MM.1S (cell line): ENCODE measurements around the gene TMEM205.
"Not testable (repeated sequence)": the region's sequence is repeated elsewhere in the genome, so short reads cannot be mapped to it uniquely, and the experiment has no call there.

Experiments used
- DNase-seq: peaks from one replicate; pipeline ENCODE4 v3.0.0-alpha.2; 2015
- H2AFZ ChIP-seq: fragments of 300-600 bp; sonication (generic); 2 replicates; pipeline ENCODE4 v1.6.0; 2016; ENCODE audit warnings: antibody characterized with exemption, low read length
- H3F3A ChIP-seq: fragments of 300-600 bp; sonication (generic); 2 replicates; pipeline ENCODE4 v1.6.1; 2016; ENCODE audit warnings: mild to moderate bottlenecking, antibody characterized with exemption, low read length, moderate library complexity, mixed read lengths; ENCODE audit not compliant: insufficient read depth
- H3K27ac ChIP-seq: fragments of 300-600 bp; sonication (generic); 2 replicates; pipeline ENCODE4 v1.5.1; 2016; ENCODE audit warnings: mild to moderate bottlenecking, low read length
- H3K27me3 ChIP-seq: fragments of 300-600 bp; sonication (generic); replicated peaks from 2 replicates; pipeline ENCODE4 v1.6.0; 2016; ENCODE audit warnings: low read length; ENCODE audit not compliant: insufficient read depth
- H3K36me3 ChIP-seq: fragments of 300-600 bp; sonication (generic); replicated peaks from 2 replicates; pipeline ENCODE4 v1.6.1; 2016; ENCODE audit warnings: mild to moderate bottlenecking, low read length, mixed read lengths; ENCODE audit not compliant: insufficient read depth
- H3K4me1 ChIP-seq: fragments of 300-600 bp; sonication (generic); 2 replicates; pipeline ENCODE4 v1.6.1; 2016; ENCODE audit warnings: low read length, mixed read lengths
- H3K4me2 ChIP-seq: fragments of 300-600 bp; sonication (generic); 2 replicates; pipeline ENCODE4 v1.6.0; 2016; ENCODE audit warnings: low read depth, low read length
- H3K4me3 ChIP-seq: fragments of 300-600 bp; sonication (generic); 2 replicates; pipeline ENCODE4 v1.5.1; 2016; ENCODE audit warnings: low read length, mixed read lengths
- H3K79me2 ChIP-seq: fragments of 300-600 bp; sonication (generic); 2 replicates; pipeline ENCODE4 v1.6.1; 2016; ENCODE audit warnings: mixed run types, low read length, mixed read lengths
- H3K9ac ChIP-seq: fragments of 300-600 bp; sonication (generic); 2 replicates; pipeline ENCODE4 v1.6.1; 2016; ENCODE audit warnings: low read length, mixed read lengths
- H3K9me2 ChIP-seq: fragments of 300-600 bp; sonication (generic); replicated peaks from 2 replicates; pipeline ENCODE4 v1.6.1; 2016; ENCODE audit warnings: mild to moderate bottlenecking, low read length, mixed read lengths; ENCODE audit not compliant: insufficient read depth
- H3K9me3 ChIP-seq: fragments of 300-600 bp; sonication (generic); replicated peaks from 2 replicates; pipeline ENCODE4 v1.6.1; 2016; ENCODE audit warnings: mild to moderate bottlenecking, low read length, mixed read lengths; ENCODE audit not compliant: insufficient read depth
- H4K20me1 ChIP-seq: fragments of 300-600 bp; sonication (generic); 2 replicates; pipeline ENCODE4 v1.6.1; 2016; ENCODE audit warnings: mild to moderate bottlenecking, low read length, moderate library complexity, mixed read lengths; ENCODE audit not compliant: insufficient read depth
- CTCF ChIP-seq: fragments of 300-600 bp; sonication (generic); IDR thresholded peaks from 2 replicates; pipeline ENCODE4 v1.5.1; 2016; ENCODE audit warnings: antibody characterized with exemption, low read length, mixed read lengths
- EZH2 ChIP-seq: fragments of 300-600 bp; sonication (generic); optimal IDR thresholded peaks from 2 replicates; pipeline ENCODE3; 2017; ENCODE audit warnings: low read depth, mild to moderate bottlenecking, antibody characterized with exemption, low read length, mixed read lengths
- EZH2phosphoT487 ChIP-seq: fragments of 300-600 bp; sonication (generic); IDR thresholded peaks from 2 replicates; pipeline ENCODE4 v1.6.1; 2018; ENCODE audit warnings: antibody characterized with exemption, low read length

Gene TMEM205

GRCh38 chr19:11342429-11342828 is 3.6 kb downstream of the TMEM205 start:
- H3K4me1 ChIP-seq, result peaks cover 9% of the 10 kb centered on the region; the same call in 1 of the 2 replicates
- H3F3A ChIP-seq, result peaks cover 6% of the 10 kb centered on the region; the same call in 1 of the 2 replicates
- no peaks in the 10 kb centered on the region for H3K36me3 ChIP-seq
- no peaks in the 10 kb centered on the region for H3K9me2 ChIP-seq
- no peak overlapping the region for H3K9ac ChIP-seq
- DNase-seq, result no peak
- no peak overlapping the region for H3K4me3 ChIP-seq
- H2AFZ ChIP-seq, result no peak overlapping the region
- no peaks in the 10 kb centered on the region for H3K27me3 ChIP-seq
- no peak for TF ChIP-seq EZH2
- TF ChIP-seq EZH2phosphoT487, result no peak
- no peak for TF ChIP-seq CTCF
- H3K79me2 ChIP-seq, result no peaks in the 10 kb centered on the region
- H3K4me2 ChIP-seq, result no peak overlapping the region
- H3K27ac ChIP-seq, result no peak overlapping the region
- H3K9me3 ChIP-seq, result no peaks in the 10 kb centered on the region
- H4K20me1 ChIP-seq, result no peaks in the 10 kb centered on the region

- H2AFZ ChIP-seq, result peak overlapping the region; percentile 93
- DNase-seq, H4K20me1 ChIP-seq, H3K9me3 ChIP-seq, H3K27me3 ChIP-seq, H3K36me3 ChIP-seq, H3F3A ChIP-seq, H3K4me1 ChIP-seq, H3K9me2 ChIP-seq, H3K27ac ChIP-seq, H3K79me2 ChIP-seq: not testable (repeated sequence)
- peak overlapping the region; percentile 66; the same call in 1 of the 2 replicates for H3K9ac ChIP-seq
- peak overlapping the region; percentile 80 for H3K4me3 ChIP-seq
- peak overlapping the region; percentile 87; the same call in 1 of the 2 replicates for H3K4me2 ChIP-seq
Observed at GRCh38 chr19:11340099-11340467, 6.0 kb downstream of the TMEM205 start.

GRCh38 chr19:11339254-11340098 is 6.6 kb downstream of the TMEM205 start, which contains the start of gene RAB3D:
Gene RAB3D (minus strand): TSS chr19:11339657. CDS start chr19:11337399, 2,258 bp downstream.
- Histone ChIP-seq H3K79me2 (no peaks in the 10 kb centered on the region), H3K9me3 (no peaks in the 10 kb centered on the region), H4K20me1 (no peaks in the 10 kb centered on the region), H2AFZ (peak within 1 kb of the TSS; percentile 93), H3K9ac (peak within 1 kb of the TSS; percentile 66; the same call in 1 of the 2 replicates), H3F3A (no peaks in the 10 kb centered on the region), H3K4me3 (peak within 1 kb of the TSS; percentile 80), H3K4me1 (peaks cover 5% of the 10 kb centered on the region; the same call in 1 of the 2 replicates), H3K4me2 (peak within 1 kb of the TSS; percentile 87), H3K27me3 (no peaks in the 10 kb centered on the region), H3K36me3 (no peaks in the 10 kb centered on the region), H3K9me2 (no peaks in the 10 kb centered on the region), H3K27ac (no peak within 1 kb of the TSS)
- DNase-seq, result peak; percentile 87
- TF ChIP-seq EZH2phosphoT487 (no peak), CTCF (no peak), EZH2 (no peak)
